ENCODE measurements around the gene TP53I11.

DNA sequence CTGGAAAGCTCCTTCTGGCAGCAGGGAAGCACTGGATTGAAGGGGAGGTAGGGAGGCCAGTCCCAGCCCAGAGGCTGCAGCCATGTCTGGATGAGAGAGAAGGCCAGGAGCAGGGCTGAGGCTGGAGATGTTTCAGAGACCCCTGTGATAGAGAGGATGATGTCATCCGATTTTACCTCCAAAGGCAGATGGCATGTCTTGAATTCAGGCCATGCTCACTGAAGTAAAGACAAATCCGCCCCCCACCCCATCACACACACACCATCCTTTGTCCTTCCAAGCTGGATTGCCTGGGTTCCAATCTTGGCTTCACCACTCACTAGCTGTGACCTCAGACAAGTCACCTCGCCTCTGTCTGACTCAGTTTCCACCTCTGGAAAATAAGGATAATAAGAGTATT lies 47.2 kb downstream of the TP53I11 start:
- TF ChIP-seq, protein P1, sequence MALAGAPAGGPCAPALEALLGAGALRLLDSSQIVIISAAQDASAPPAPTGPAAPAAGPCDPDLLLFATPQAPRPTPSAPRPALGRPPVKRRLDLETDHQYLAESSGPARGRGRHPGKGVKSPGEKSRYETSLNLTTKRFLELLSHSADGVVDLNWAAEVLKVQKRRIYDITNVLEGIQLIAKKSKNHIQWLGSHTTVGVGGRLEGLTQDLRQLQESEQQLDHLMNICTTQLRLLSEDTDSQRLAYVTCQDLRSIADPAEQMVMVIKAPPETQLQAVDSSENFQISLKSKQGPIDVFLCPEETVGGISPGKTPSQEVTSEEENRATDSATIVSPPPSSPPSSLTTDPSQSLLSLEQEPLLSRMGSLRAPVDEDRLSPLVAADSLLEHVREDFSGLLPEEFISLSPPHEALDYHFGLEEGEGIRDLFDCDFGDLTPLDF (CRISPR knock-in tag; IDR thresholded peaks at IDR 0.05) = no peak
- TF ChIP-seq, protein P2, sequence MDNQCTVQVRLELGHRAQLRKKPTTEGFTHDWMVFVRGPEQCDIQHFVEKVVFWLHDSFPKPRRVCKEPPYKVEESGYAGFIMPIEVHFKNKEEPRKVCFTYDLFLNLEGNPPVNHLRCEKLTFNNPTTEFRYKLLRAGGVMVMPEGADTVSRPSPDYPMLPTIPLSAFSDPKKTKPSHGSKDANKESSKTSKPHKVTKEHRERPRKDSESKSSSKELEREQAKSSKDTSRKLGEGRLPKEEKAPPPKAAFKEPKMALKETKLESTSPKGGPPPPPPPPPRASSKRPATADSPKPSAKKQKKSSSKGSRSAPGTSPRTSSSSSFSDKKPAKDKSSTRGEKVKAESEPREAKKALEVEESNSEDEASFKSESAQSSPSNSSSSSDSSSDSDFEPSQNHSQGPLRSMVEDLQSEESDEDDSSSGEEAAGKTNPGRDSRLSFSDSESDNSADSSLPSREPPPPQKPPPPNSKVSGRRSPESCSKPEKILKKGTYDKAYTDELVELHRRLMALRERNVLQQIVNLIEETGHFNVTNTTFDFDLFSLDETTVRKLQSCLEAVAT (IDR thresholded peaks at IDR 0.05) = no peak
- TF ChIP-seq MXI1 (IDR thresholded peaks at IDR 0.05; ENCODE audit: low read depth, low read length) (no peak), EZH2 (IDR thresholded peaks at IDR 0.05; ENCODE audit: borderline replicate concordance, low read depth, low read length) (no peak), ZNF12 (CRISPR knock-in tag; IDR thresholded peaks at IDR 0.05) (no peak), TFAM (CRISPR knock-in tag; conservative IDR thresholded peaks at IDR 0.05) (no peak)
- TF ChIP-seq, protein P3, sequence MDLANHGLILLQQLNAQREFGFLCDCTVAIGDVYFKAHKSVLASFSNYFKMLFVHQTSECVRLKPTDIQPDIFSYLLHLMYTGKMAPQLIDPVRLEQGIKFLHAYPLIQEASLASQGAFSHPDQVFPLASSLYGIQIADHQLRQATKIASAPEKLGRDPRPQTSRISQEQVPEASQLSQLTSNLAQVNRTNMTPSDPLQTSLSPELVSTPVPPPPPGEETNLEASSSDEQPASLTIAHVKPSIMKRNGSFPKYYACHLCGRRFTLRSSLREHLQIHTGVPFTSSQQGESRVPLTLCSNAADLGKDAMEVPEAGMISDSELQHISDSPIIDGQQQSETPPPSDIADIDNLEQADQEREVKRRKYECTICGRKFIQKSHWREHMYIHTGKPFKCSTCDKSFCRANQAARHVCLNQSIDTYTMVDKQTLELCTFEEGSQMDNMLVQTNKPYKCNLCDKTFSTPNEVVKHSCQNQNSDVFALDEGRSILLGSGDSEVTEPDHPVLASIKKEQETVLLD (IDR thresholded peaks at IDR 0.05) = no peak
- TF ChIP-seq, protein P4, sequence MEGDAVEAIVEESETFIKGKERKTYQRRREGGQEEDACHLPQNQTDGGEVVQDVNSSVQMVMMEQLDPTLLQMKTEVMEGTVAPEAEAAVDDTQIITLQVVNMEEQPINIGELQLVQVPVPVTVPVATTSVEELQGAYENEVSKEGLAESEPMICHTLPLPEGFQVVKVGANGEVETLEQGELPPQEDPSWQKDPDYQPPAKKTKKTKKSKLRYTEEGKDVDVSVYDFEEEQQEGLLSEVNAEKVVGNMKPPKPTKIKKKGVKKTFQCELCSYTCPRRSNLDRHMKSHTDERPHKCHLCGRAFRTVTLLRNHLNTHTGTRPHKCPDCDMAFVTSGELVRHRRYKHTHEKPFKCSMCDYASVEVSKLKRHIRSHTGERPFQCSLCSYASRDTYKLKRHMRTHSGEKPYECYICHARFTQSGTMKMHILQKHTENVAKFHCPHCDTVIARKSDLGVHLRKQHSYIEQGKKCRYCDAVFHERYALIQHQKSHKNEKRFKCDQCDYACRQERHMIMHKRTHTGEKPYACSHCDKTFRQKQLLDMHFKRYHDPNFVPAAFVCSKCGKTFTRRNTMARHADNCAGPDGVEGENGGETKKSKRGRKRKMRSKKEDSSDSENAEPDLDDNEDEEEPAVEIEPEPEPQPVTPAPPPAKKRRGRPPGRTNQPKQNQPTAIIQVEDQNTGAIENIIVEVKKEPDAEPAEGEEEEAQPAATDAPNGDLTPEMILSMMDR (IDR thresholded peaks at IDR 0.05 in 2 of 3, conservative IDR thresholded peaks at IDR 0.05 in 1 of 3; ENCODE audit: insufficient read depth in 2 of 3, low read depth in 1 of 3, low read length in 3 of 3) = no peak
- TF ChIP-seq, protein P5, sequence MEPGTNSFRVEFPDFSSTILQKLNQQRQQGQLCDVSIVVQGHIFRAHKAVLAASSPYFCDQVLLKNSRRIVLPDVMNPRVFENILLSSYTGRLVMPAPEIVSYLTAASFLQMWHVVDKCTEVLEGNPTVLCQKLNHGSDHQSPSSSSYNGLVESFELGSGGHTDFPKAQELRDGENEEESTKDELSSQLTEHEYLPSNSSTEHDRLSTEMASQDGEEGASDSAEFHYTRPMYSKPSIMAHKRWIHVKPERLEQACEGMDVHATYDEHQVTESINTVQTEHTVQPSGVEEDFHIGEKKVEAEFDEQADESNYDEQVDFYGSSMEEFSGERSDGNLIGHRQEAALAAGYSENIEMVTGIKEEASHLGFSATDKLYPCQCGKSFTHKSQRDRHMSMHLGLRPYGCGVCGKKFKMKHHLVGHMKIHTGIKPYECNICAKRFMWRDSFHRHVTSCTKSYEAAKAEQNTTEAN (CRISPR knock-in tag; IDR thresholded peaks at IDR 0.05) = no peak

Measured in K562 (cell line).